T-cell (primary cell): ENCODE measurements around the gene UBAP1. TPM values are rescaled to one million over a fixed set of nuclear protein-coding genes. Genes with fewer than 3 reads are reported as not detected.
A peak's percentile ranks its signal among the peaks of the same experiment; 100 is the strongest.
"Not testable (repeated sequence)": the region's sequence is repeated elsewhere in the genome, so short reads cannot be mapped to it uniquely, and the experiment has no call there.

ENCODE experiments used
- ATAC-seq, 4 experiments: fragments of 200-7000 bp in 3 of 4; fragments of 150-1000 bp in 1 of 4; cut with Tn5 transposase; replicated peaks in 1 of 4; 1 replicate in 3 of 4; 2 replicates in 1 of 4; pipeline ENCODE4 v1.10.0; 2021; ENCODE audit warnings: moderate library complexity in 3 of 4, mild to moderate bottlenecking in 2 of 4, moderate number of reproducible peaks in 1 of 4
- CTCF ChIA-PET, 2 donors: fragments of 300-600 bp; sonication (Branson Sonifier 250); formaldehyde crosslinking; loops; one replicate each; lab custom pipeline; 2022; ENCODE audit warnings: antibody characterized with exemption in 2 of 2; lab: Charles Lee
- POLR2A ChIA-PET, 2 donors: fragments of 300-600 bp; sonication (Branson Sonifier 250); formaldehyde crosslinking; loops; one replicate each; lab custom pipeline; 2022; ENCODE audit warnings: antibody characterized with exemption in 2 of 2; lab: Charles Lee
- DNase-seq, 35 experiments: peaks; one replicate each; pipeline versions ENCODE4 v3.0.0 to v3.0.0-alpha.2; 2013 to 2023
- H3K27ac ChIP-seq: one replicate; pipeline ENCODE4 v1.5.1; 2013; ENCODE audit warnings: low read length
- H3K27me3 ChIP-seq, 2 experiments: replicated peaks in 1 of 2; 1 replicate in 1 of 2; 2 replicates in 1 of 2; pipeline versions ENCODE4 v1.6.1 to v1.7.0; 2013; ENCODE audit warnings: low read length in 1 of 2, mixed read lengths in 1 of 2; ENCODE audit not compliant: control insufficient read depth in 2 of 2, insufficient read depth in 2 of 2; ENCODE audit errors: extremely low read depth in 1 of 2
- H3K36me3 ChIP-seq, 2 donors: 1 replicate in 1 of 2; 2 replicates in 1 of 2; pipeline versions ENCODE4 v1.6.1 to v1.7.0; 2013; ENCODE audit warnings: low read length in 1 of 2; ENCODE audit not compliant: control insufficient read depth in 2 of 2, insufficient read depth in 1 of 2; ENCODE audit errors: extremely low read depth in 1 of 2
- H3K4me1 ChIP-seq, 2 experiments: 1 replicate in 1 of 2; 2 replicates in 1 of 2; pipeline versions ENCODE4 v1.6.1 to v1.7.0; 2013; ENCODE audit warnings: low read length in 2 of 2, mixed read lengths in 1 of 2; ENCODE audit not compliant: insufficient read depth in 2 of 2, control insufficient read depth in 1 of 2; ENCODE audit errors: extremely low read depth in 1 of 2
- H3K4me3 ChIP-seq, 2 donors: 1 replicate in 1 of 2; 2 replicates in 1 of 2; pipeline versions ENCODE4 v1.5.1 to v1.7.0; 2013; ENCODE audit warnings: mild to moderate bottlenecking in 2 of 2, low read length in 1 of 2, moderate library complexity in 1 of 2; ENCODE audit not compliant: control insufficient read depth in 1 of 2; ENCODE audit errors: extremely low read depth in 1 of 2
- H3K9me3 ChIP-seq: 2 replicates; pipeline ENCODE4 v1.7.0; 2013
- H3K27ac Mint-ChIP-seq, 2 donors: one replicate each; pipeline ENCODE4 v1.8.0; 2020 to 2021; ENCODE audit warnings: mild to moderate bottlenecking in 2 of 2, mixed read lengths in 2 of 2
- H3K27me3 Mint-ChIP-seq, 2 donors: one replicate each; pipeline ENCODE4 v1.8.0; 2021 to 2022; ENCODE audit warnings: mixed read lengths in 2 of 2
- H3K36me3 Mint-ChIP-seq: one replicate; pipeline ENCODE4 v1.8.0; 2021; ENCODE audit warnings: mixed read lengths
- H3K4me1 Mint-ChIP-seq, 3 donors: one replicate each; pipeline ENCODE4 v1.8.0; 2020 to 2022; ENCODE audit warnings: mixed read lengths in 3 of 3, mild to moderate bottlenecking in 1 of 3
- H3K4me3 Mint-ChIP-seq, 3 donors: one replicate each; pipeline ENCODE4 v1.8.0; 2020 to 2022; ENCODE audit warnings: mild to moderate bottlenecking in 3 of 3, mixed read lengths in 3 of 3, moderate library complexity in 3 of 3
- H3K9me3 Mint-ChIP-seq, 3 donors: one replicate each; pipeline ENCODE4 v1.8.0; 2020 to 2022; ENCODE audit warnings: mixed read lengths in 3 of 3
- WGBS: methylation state at CpG from one replicate; pipeline ENCODE4 v1.1.5; 2013; ENCODE audit warnings: missing lambda C conversion rate; ENCODE audit not compliant: insufficient coverage; 5-methylcytosine and 5-hydroxymethylcytosine counted together
- total RNA-seq, 35 experiments: library from RNA in 6 of 35; stranded (reverse) in 6 of 35; fragments of 120-200 nt in 1 of 35; gene quantifications; one replicate each; pipeline versions ENCODE4 v1.2.1 to v1.2.4 and lab custom pipeline; 2013 to 2026

UBAP1 gene
- total RNA-seq, 5 donors from 2014 or later (not counting 1 experiment from before 2014, with no cell fraction given), result 33.1 to 42.2 (median 35.5) TPM

- no peak overlapping the region for H3K27ac ChIP-seq
- Mint-ChIP-seq H3K36me3 (peaks cover 46% of the 10 kb centered on the region), H3K9me3 (no peaks in the 10 kb centered on the region), H3K4me1 (peaks cover 27 to 32% (median 30%) of the 10 kb centered on the region in 3 donors), H3K4me3 (no peak overlapping the region), H3K27me3 (no peaks in the 10 kb centered on the region), H3K27ac (no peak overlapping the region)
- H3K4me3 ChIP-seq, result no peak overlapping the region
- ChIA-PET POLR2A (no interaction called here), CTCF (interaction anchor here in 1 of 2 donors (0.8 kb wide), 1 partner anchor 10 kb away, joined by 3 read pairs; no protein-coding TSS in a partner anchor)
- no peak for DNase-seq
- H3K9me3 ChIP-seq, result no peaks in the 10 kb centered on the region
- no peak for ATAC-seq
- WGBS, result no CpG with 5 or more reads among the region's 2 CpGs
- H3K27me3 ChIP-seq, result no peaks in the 10 kb centered on the region
- peaks cover 17 to 37% of the 10 kb centered on the region in 2 donors for H3K36me3 ChIP-seq
- peaks cover 0 to 7% of the 10 kb centered on the region in 2 experiments for H3K4me1 ChIP-seq
Observed at GRCh38 chr9:34242830-34243229, 64.0 kb downstream of the UBAP1 start.

GRCh38 chr9:34245212-34245611, 66.4 kb downstream of the UBAP1 start:
- ATAC-seq, H3K27ac ChIP-seq, H3K9me3 Mint-ChIP-seq, H3K27me3 Mint-ChIP-seq, H3K27ac Mint-ChIP-seq, H3K4me3 ChIP-seq, H3K27me3 ChIP-seq, POLR2A ChIA-PET, H3K9me3 ChIP-seq, H3K4me3 Mint-ChIP-seq, H3K4me1 ChIP-seq, DNase-seq, CTCF ChIA-PET: not testable (repeated sequence)
- peaks cover 13 to 53% of the 10 kb centered on the region in 2 donors for H3K36me3 ChIP-seq
- H3K4me1 Mint-ChIP-seq, result peaks cover 9 to 17% (median 9%) of the 10 kb centered on the region in 3 donors
- H3K36me3 Mint-ChIP-seq, result peaks cover 40% of the 10 kb centered on the region
- WGBS, result no CpG with 5 or more reads among the region's 2 CpGs

DNA sequence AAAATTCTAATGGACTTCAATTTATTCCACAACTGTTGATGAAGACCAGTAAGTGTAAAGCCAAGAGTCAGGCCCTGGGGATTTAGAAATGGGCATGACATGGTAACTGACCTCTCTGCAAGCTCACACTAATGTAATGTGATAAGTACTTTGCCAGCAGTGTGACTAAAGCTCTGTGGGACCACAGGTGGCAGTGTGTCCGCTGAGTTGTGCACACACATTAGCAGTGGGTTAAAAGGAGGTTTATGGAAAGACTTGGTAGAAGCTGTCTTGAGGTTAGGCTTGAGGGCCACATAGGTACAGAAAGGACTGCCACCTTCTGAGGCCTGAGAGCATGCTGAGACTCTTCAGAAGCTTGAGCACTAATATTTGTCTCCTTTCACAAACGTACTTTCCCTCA, 67.6 kb downstream of the UBAP1 start:
- Histone ChIP-seq H3K9me3 (no peaks in the 10 kb centered on the region), H3K4me3 (no peak overlapping the region), H3K27ac (no peak overlapping the region), H3K4me1 (no peaks in the 10 kb centered on the region), H3K27me3 (no peaks in the 10 kb centered on the region), H3K36me3 (peaks cover 16 to 59% of the 10 kb centered on the region in 2 donors)
- no peaks in the 10 kb centered on the region for H3K9me3 Mint-ChIP-seq
- DNase-seq (no peak), ATAC-seq (no peak)
- H3K27ac Mint-ChIP-seq, result peak overlapping the region in 1 of 2 donors; percentile 72
- peaks cover 6 to 15% (median 7%) of the 10 kb centered on the region in 3 donors for H3K4me1 Mint-ChIP-seq
- no peaks in the 10 kb centered on the region for H3K27me3 Mint-ChIP-seq
- peaks cover 40% of the 10 kb centered on the region for H3K36me3 Mint-ChIP-seq
- POLR2A ChIA-PET, result no interaction called here
- no peak overlapping the region for H3K4me3 Mint-ChIP-seq
- CTCF ChIA-PET, result no interaction called here
- 100% methylated on average over 1 of the region's 2 CpGs for WGBS

GRCh38 chr9:34247782-34248181, 68.9 kb downstream of the UBAP1 start:
- DNase-seq, H3K4me1 ChIP-seq, H3K27me3 Mint-ChIP-seq, H3K27ac Mint-ChIP-seq, POLR2A ChIA-PET, H3K9me3 ChIP-seq, H3K27ac ChIP-seq, H3K4me3 ChIP-seq, CTCF ChIA-PET, H3K9me3 Mint-ChIP-seq, ATAC-seq, H3K27me3 ChIP-seq, H3K4me3 Mint-ChIP-seq: not testable (repeated sequence)
- H3K36me3 Mint-ChIP-seq, result peaks cover 38% of the 10 kb centered on the region
- peaks cover 9 to 11% (median 10%) of the 10 kb centered on the region in 3 donors for H3K4me1 Mint-ChIP-seq
- WGBS, result no CpG with 5 or more reads among the region's 4 CpGs
- H3K36me3 ChIP-seq, result peaks cover 8 to 56% of the 10 kb centered on the region in 2 donors

DNA sequence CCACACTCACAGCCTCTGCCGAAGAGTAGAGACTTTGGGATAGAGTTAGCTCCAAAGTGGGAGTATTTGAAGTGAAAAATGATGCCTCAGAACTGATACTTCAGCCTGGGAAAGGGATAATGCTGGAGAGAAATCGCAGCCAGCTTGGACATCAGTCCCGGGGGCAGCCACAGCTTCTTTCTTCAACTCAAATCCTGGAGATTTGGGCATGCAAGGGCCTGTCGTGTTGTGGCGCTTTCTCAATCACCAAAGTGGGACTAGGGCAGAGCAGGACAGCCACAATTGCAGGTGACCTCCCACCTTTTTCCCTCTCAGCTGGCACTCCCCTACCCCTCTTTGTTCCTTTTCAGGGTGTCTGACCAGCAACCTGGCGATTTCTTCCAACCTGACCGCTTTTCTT, 70.4 kb downstream of the UBAP1 start:
- Histone ChIP-seq H3K4me1 (peaks cover 0 to 5% of the 10 kb centered on the region in 2 experiments), H3K27ac (no peak overlapping the region), H3K4me3 (no peak overlapping the region), H3K9me3 (no peaks in the 10 kb centered on the region), H3K36me3 (peaks cover 12 to 52% of the 10 kb centered on the region in 2 donors), H3K27me3 (no peaks in the 10 kb centered on the region)
- no peak overlapping the region for H3K4me3 Mint-ChIP-seq
- CTCF ChIA-PET, result interaction anchor here in 1 of 2 donors (1.0 kb wide), 1 partner anchor 10 kb away, joined by 3 read pairs; no protein-coding TSS in a partner anchor
- H3K36me3 Mint-ChIP-seq, result peaks cover 30% of the 10 kb centered on the region
- ATAC-seq, result no peak
- POLR2A ChIA-PET, result interaction anchor here in 1 of 2 donors (0.6 kb wide), 1 partner anchor 42 kb away, joined by 4 read pairs; no protein-coding TSS in a partner anchor
- 100% methylated on average over 5 of the region's 7 CpGs for WGBS
- no peaks in the 10 kb centered on the region for H3K27me3 Mint-ChIP-seq
- no peak overlapping the region for H3K27ac Mint-ChIP-seq
- no peaks in the 10 kb centered on the region for H3K9me3 Mint-ChIP-seq
- peaks cover 5 to 11% (median 6%) of the 10 kb centered on the region in 3 donors for H3K4me1 Mint-ChIP-seq
- no peak for DNase-seq

DNA sequence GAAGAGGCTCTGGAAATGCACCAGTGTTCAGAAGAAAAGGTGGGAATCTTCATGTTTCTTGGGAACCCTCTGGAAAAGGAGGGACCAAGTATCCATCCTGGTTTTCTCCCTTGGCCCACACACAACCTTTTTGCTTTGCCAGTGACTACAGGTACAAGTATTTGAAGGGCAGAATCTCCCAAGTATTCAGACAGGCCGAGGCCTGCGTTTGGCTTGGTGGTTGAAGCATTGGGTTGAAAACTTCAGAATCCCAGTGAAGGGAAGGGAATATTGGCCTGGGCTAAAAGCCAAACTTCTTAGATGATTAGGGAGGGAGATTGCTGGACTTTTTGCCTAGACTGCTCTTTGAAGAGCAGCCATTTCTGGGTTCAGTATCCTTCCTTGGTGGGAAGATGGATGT, 71.9 kb downstream of the UBAP1 start:
- H3K36me3 Mint-ChIP-seq, result peaks cover 30% of the 10 kb centered on the region
- peaks cover 20 to 56% of the 10 kb centered on the region in 2 donors for H3K36me3 ChIP-seq

More for the DNA sequence above, 71.9 kb downstream of the UBAP1 start:
- no peaks in the 10 kb centered on the region for H3K27me3 ChIP-seq
- H3K4me3 ChIP-seq, result no peak overlapping the region
- ChIA-PET CTCF (no interaction called here), POLR2A (no interaction called here)
- H3K27ac ChIP-seq, result no peak overlapping the region
- no peak overlapping the region for H3K4me3 Mint-ChIP-seq
- peaks cover 5 to 11% (median 6%) of the 10 kb centered on the region in 3 donors for H3K4me1 Mint-ChIP-seq
- H3K27me3 Mint-ChIP-seq, result no peaks in the 10 kb centered on the region
- no peaks in the 10 kb centered on the region for H3K9me3 ChIP-seq
- ATAC-seq (no peak), DNase-seq (no peak)
- H3K4me1 ChIP-seq, result peaks cover 0 to 5% of the 10 kb centered on the region in 2 experiments
- WGBS, result 88% methylated on average over 2 of the region's 2 CpGs
- H3K9me3 Mint-ChIP-seq, result no peaks in the 10 kb centered on the region
- H3K27ac Mint-ChIP-seq, result no peak overlapping the region
